HepG2 (cell line): ENCODE results near the gene NPIPB13.
"Not testable (repeated sequence)": the region's sequence is repeated elsewhere in the genome, so short reads cannot be mapped to it uniquely, and the experiment has no call there.

Source experiments
- JUNB ChIP-seq: sonication (generic); formaldehyde crosslinking; IDR thresholded peaks from 2 replicates; pipeline ENCODE4 v1.8.0; 2022; ENCODE audit warnings: missing genetic modification reagents, mild to moderate bottlenecking, borderline replicate concordance
- KDM4B ChIP-seq: sonication (generic); formaldehyde crosslinking; IDR thresholded peaks from 2 replicates; pipeline ENCODE4 v1.4.0; 2020; ENCODE audit warnings: missing genetic modification reagents
- KLF11 ChIP-seq: IDR thresholded peaks from 2 replicates; pipeline ENCODE4 v1.6.1; 2016; ENCODE audit warnings: missing compliant biosample characterization
- MAFF ChIP-seq: IDR thresholded peaks from 2 replicates; pipeline ENCODE4 v1.6.1; 2011; ENCODE audit warnings: low read depth, low read length, improper control_type of control experiment
- POLR2AphosphoS2 ChIP-seq: IDR thresholded peaks from 2 replicates; pipeline ENCODE4 v1.6.1; 2011; ENCODE audit warnings: low read depth, low read length, improper control_type of control experiment
- POLR2AphosphoS5 ChIP-seq: IDR thresholded peaks from 2 replicates; pipeline ENCODE4 v1.6.1; 2012; ENCODE audit warnings: low read depth, low read length
- ZFP1 ChIP-seq: IDR thresholded peaks from 2 replicates; pipeline ENCODE4 v1.6.1; 2016
- TF ChIP-seq, protein P1 (sequence below): sonication (generic); formaldehyde crosslinking; IDR thresholded peaks from 2 replicates; pipeline ENCODE4 v1.4.0; 2020; ENCODE audit warnings: missing genetic modification reagents
- TF ChIP-seq, protein P2 (sequence below): sonication (generic); formaldehyde crosslinking; IDR thresholded peaks from 2 replicates; pipeline ENCODE4 v1.5.0; 2020; ENCODE audit warnings: mild to moderate bottlenecking, missing genetic modification reagents, moderate library complexity
- TF ChIP-seq, protein P3 (sequence below), 2 experiments: IDR thresholded peaks; 2 replicates each; pipeline ENCODE4 v1.6.1; 2011 to 2012; ENCODE audit warnings: low read length in 2 of 2, borderline replicate concordance in 1 of 2, low read depth in 1 of 2, mild to moderate bottlenecking in 1 of 2, moderate library complexity in 1 of 2

DNA sequence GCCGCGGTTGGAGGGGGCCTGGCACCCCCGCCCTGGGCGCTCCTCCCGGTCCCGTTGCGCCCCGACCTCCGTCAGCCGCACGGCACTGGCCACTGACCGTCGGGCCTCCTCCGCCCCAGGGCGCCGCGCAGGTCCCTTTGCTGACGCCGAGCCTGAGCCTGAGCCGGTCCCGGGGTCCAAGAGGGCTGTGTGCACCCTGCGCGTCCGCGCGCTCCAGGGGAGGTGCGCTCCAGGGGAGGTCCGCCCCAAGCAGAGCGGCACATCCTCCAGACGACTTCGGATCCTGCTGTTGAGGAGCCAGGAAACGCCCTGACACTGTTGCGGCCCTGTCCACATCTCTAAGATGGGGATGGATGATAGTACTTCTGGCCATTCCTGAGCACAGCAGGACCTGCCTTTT is 42.0 kb downstream of the NPIPB13 start:
- TF ChIP-seq, protein P1, sequence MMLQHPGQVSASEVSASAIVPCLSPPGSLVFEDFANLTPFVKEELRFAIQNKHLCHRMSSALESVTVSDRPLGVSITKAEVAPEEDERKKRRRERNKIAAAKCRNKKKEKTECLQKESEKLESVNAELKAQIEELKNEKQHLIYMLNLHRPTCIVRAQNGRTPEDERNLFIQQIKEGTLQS (CRISPR knock-in tag): not testable (repeated sequence)
- not testable (repeated sequence) for TF ChIP-seq JUNB (CRISPR knock-in tag); MAFF; KDM4B (CRISPR knock-in tag); POLR2AphosphoS5; POLR2AphosphoS2; ZFP1 (CRISPR knock-in tag); KLF11 (CRISPR knock-in tag)
- TF ChIP-seq, protein P2, sequence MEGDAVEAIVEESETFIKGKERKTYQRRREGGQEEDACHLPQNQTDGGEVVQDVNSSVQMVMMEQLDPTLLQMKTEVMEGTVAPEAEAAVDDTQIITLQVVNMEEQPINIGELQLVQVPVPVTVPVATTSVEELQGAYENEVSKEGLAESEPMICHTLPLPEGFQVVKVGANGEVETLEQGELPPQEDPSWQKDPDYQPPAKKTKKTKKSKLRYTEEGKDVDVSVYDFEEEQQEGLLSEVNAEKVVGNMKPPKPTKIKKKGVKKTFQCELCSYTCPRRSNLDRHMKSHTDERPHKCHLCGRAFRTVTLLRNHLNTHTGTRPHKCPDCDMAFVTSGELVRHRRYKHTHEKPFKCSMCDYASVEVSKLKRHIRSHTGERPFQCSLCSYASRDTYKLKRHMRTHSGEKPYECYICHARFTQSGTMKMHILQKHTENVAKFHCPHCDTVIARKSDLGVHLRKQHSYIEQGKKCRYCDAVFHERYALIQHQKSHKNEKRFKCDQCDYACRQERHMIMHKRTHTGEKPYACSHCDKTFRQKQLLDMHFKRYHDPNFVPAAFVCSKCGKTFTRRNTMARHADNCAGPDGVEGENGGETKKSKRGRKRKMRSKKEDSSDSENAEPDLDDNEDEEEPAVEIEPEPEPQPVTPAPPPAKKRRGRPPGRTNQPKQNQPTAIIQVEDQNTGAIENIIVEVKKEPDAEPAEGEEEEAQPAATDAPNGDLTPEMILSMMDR (CRISPR knock-in tag): not testable (repeated sequence)
- TF ChIP-seq, protein P3, sequence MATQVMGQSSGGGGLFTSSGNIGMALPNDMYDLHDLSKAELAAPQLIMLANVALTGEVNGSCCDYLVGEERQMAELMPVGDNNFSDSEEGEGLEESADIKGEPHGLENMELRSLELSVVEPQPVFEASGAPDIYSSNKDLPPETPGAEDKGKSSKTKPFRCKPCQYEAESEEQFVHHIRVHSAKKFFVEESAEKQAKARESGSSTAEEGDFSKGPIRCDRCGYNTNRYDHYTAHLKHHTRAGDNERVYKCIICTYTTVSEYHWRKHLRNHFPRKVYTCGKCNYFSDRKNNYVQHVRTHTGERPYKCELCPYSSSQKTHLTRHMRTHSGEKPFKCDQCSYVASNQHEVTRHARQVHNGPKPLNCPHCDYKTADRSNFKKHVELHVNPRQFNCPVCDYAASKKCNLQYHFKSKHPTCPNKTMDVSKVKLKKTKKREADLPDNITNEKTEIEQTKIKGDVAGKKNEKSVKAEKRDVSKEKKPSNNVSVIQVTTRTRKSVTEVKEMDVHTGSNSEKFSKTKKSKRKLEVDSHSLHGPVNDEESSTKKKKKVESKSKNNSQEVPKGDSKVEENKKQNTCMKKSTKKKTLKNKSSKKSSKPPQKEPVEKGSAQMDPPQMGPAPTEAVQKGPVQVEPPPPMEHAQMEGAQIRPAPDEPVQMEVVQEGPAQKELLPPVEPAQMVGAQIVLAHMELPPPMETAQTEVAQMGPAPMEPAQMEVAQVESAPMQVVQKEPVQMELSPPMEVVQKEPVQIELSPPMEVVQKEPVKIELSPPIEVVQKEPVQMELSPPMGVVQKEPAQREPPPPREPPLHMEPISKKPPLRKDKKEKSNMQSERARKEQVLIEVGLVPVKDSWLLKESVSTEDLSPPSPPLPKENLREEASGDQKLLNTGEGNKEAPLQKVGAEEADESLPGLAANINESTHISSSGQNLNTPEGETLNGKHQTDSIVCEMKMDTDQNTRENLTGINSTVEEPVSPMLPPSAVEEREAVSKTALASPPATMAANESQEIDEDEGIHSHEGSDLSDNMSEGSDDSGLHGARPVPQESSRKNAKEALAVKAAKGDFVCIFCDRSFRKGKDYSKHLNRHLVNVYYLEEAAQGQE (IDR thresholded peaks at IDR 0.05; ENCODE audit: borderline replicate concordance in 1 of 2, low read depth in 1 of 2, low read length in 2 of 2): not testable (repeated sequence)
